Activated T-cell treated with anti-CD3 and anti-CD28 coated beads for 24 hours (primary cell): Measurements from ENCODE around the gene NUDT6.

ENCODE experiments used
- DNase-seq: peaks from one replicate; pipeline ENCODE4 v3.0.0-alpha.2; 2020; ENCODE audit warnings: low read depth

NUDT6 gene

GRCh38 chr4:122914292-122914904, 8.0 kb downstream of the NUDT6 start:
- no peak for DNase-seq

- no peak for DNase-seq
Measured at GRCh38 chr4:122912810-122913575, 9.4 kb downstream of the NUDT6 start.

- no peak for DNase-seq
Measured at GRCh38 chr4:122911588-122911987, 10.8 kb downstream of the NUDT6 start.

- no peak for DNase-seq
Measured at GRCh38 chr4:122909683-122910082, 12.7 kb downstream of the NUDT6 start.

GRCh38 chr4:122908223-122908622, 14.2 kb downstream of the NUDT6 start:
- DNase-seq = no peak

- DNase-seq = no peak
Measured at GRCh38 chr4:122906859-122907305, 15.5 kb downstream of the NUDT6 start.

- no peak for DNase-seq
Measured at GRCh38 chr4:122903766-122904288, 18.6 kb downstream of the NUDT6 start.

GRCh38 chr4:122901247-122902010, 21.0 kb downstream of the NUDT6 start:
- DNase-seq = no peak

GRCh38 chr4:122900314-122900713, 22.1 kb downstream of the NUDT6 start:
- no peak for DNase-seq

- DNase-seq = no peak
Measured at GRCh38 chr4:122899682-122900081, 22.7 kb downstream of the NUDT6 start.

GRCh38 chr4:122898370-122899150, 23.8 kb downstream of the NUDT6 start:
- no peak for DNase-seq

GRCh38 chr4:122896270-122896669, 26.1 kb downstream of the NUDT6 start:
- DNase-seq = no peak

GRCh38 chr4:122895336-122895995, 26.9 kb downstream of the NUDT6 start:
- DNase-seq = no peak

GRCh38 chr4:122894827-122895226, 27.6 kb downstream of the NUDT6 start:
- DNase-seq = no peak

GRCh38 chr4:122890147-122890795, 32.1 kb downstream of the NUDT6 start:
- no peak for DNase-seq

- no peak for DNase-seq
Measured at GRCh38 chr4:122889726-122890125, 32.7 kb downstream of the NUDT6 start.

- no peak for DNase-seq
Measured at GRCh38 chr4:122884499-122884898, 37.9 kb downstream of the NUDT6 start.

- DNase-seq = no peak
Measured at GRCh38 chr4:122882857-122883735, 39.3 kb downstream of the NUDT6 start.

- no peak for DNase-seq
Measured at GRCh38 chr4:122879001-122879400, 43.4 kb downstream of the NUDT6 start.

GRCh38 chr4:122876456-122876855, 45.9 kb downstream of the NUDT6 start:
- DNase-seq = no peak
